Panc1 (cell line): Measurements from ENCODE around the gene FBXO31. TPM values are rescaled to one million over a fixed set of nuclear protein-coding genes. Genes with fewer than 3 reads are reported as not detected.

ENCODE experiments used
- ATAC-seq: fragments of 200-7000 bp; cut with Tn5 transposase; 2 replicates; pipeline ENCODE4 v1.9.1; 2020; ENCODE audit warnings: mild to moderate bottlenecking, moderate library complexity
- BruUV-seq: library from RNA; stranded (reverse); fragments of 400-500 nt; replicated peaks from 2 replicates; lab custom pipeline; 2021; lab: Mats Ljungman, UMichigan
- CTCF ChIA-PET: fragments of 300-600 bp; sonication (Branson Sonifier 250); formaldehyde crosslinking; loops from one replicate; lab custom pipeline; 2022; ENCODE audit warnings: antibody characterized with exemption; lab: Charles Lee
- POLR2A ChIA-PET: fragments of 300-600 bp; sonication (Branson Sonifier 250); formaldehyde crosslinking; loops from one replicate; lab custom pipeline; 2022; ENCODE audit warnings: antibody characterized with exemption; lab: Charles Lee
- DNase-seq: peaks from one replicate; pipeline ENCODE4 v3.0.0-alpha.2; 2010; ENCODE audit warnings: low read depth, low spot score
- H3K27ac ChIP-seq: 2 replicates; pipeline ENCODE4 v1.5.1; 2011; ENCODE audit warnings: mild to moderate bottlenecking, low read length, inconsistent platforms
- H3K27me3 ChIP-seq: fragments of 200-500 bp; sonication (Bioruptor generic); 2 replicates; pipeline ENCODE4 v1.6.0; 2014; ENCODE audit warnings: low read length, inconsistent platforms; ENCODE audit not compliant: control insufficient read depth, insufficient read depth
- H3K36me3 ChIP-seq: fragments of 200-500 bp; sonication (Bioruptor generic); 2 replicates; pipeline ENCODE4 v1.5.1; 2014; ENCODE audit warnings: inconsistent platforms, mild to moderate bottlenecking, low read length, moderate library complexity; ENCODE audit not compliant: control insufficient read depth, insufficient read depth
- H3K4me1 ChIP-seq: 2 replicates; pipeline ENCODE4 v1.5.1; 2011; ENCODE audit warnings: inconsistent platforms, mild to moderate bottlenecking, low read length, moderate library complexity; ENCODE audit not compliant: control insufficient read depth, insufficient read depth
- H3K4me3 ChIP-seq, 2 experiments: 2 replicates each; pipeline ENCODE4 v1.5.1; 2011 to 2012; ENCODE audit warnings: low read depth in 2 of 2, low read length in 2 of 2, mild to moderate bottlenecking in 2 of 2, inconsistent platforms in 1 of 2, moderate library complexity in 1 of 2
- H3K9me3 ChIP-seq: fragments of 200-500 bp; sonication (Bioruptor generic); 2 replicates; pipeline ENCODE4 v1.5.1; 2014; ENCODE audit warnings: low read depth, mild to moderate bottlenecking, inconsistent platforms, low read length, moderate library complexity; ENCODE audit not compliant: control insufficient read depth, insufficient read depth
- POLR2AphosphoS5 ChIP-seq: IDR thresholded peaks from 2 replicates; pipeline ENCODE4 v1.6.1; 2012; ENCODE audit warnings: mild to moderate bottlenecking, low read depth, low read length, moderate library complexity
- SIN3A ChIP-seq: IDR thresholded peaks from 2 replicates; pipeline ENCODE4 v1.6.1; 2012; ENCODE audit warnings: low read depth, mild to moderate bottlenecking, low read length, moderate library complexity, borderline replicate concordance; ENCODE audit not compliant: insufficient read depth
- TCF7L2 ChIP-seq: IDR thresholded peaks from 2 replicates; pipeline ENCODE4 v1.6.1; 2011; ENCODE audit warnings: mild to moderate bottlenecking, low read depth, low read length, inconsistent platforms
- in situ Hi-C: cut with HindIII; loops from 2 replicates; pipeline ENCODE4 v1.10.0; 2016; ENCODE audit warnings: low sequenced_read_pairs, low pct_unique_long_range_greater_than_20kb
- intact Hi-C: fragments of 100-400 bp; cut with micrococcal nuclease; formaldehyde crosslinking; loops from one replicate; pipeline ENCODE4 v1.10.0; 2022; ENCODE audit not compliant: unreplicated experiment
- total RNA-seq: library from RNA; stranded (reverse); gene quantifications from one replicate; pipeline ENCODE4 v1.2.1, GENCODE V29; 2021; ENCODE audit not compliant: unreplicated experiment
- TF ChIP-seq, protein P1 (sequence below): fragments of 450-650 bp; IDR thresholded peaks from 2 replicates; pipeline ENCODE4 v1.5.1; 2017; ENCODE audit warnings: mild to moderate bottlenecking
- TF ChIP-seq, protein P2 (sequence below), 2 experiments: IDR thresholded peaks; 2 replicates each; pipeline ENCODE4 v1.6.1; 2011 to 2012; ENCODE audit warnings: low read depth in 2 of 2, control low read depth in 1 of 2, low read length in 1 of 2, mild to moderate bottlenecking in 1 of 2, moderate library complexity in 1 of 2; ENCODE audit not compliant: insufficient read depth in 1 of 2

FBXO31 gene
- total RNA-seq, 1 experiment from 2014 or later = 22.4 TPM

DNA sequence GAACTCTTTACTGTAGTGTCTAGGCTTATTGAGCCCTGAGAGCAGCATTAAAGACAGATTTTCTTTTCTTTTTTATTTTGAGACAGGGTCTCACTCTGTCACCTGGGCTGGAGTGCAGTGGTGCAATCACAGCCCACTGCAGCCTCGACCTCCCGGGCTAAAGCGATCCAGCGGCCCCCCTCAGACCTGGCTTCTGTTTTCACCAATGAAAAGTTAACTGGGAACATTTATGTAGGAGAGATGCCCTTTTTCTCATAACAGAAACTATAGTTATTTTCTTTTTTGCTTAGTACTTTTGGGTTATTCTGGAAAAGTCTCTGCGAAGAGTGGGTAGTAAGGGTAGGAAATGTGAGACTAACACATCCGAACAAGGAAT is 10.1 kb upstream of the FBXO31 start:
- CTCF ChIA-PET = interaction anchor here (1.2 kb wide), 1 partner anchor 243 kb away, joined by 3 read pairs; no protein-coding TSS in a partner anchor
- in situ Hi-C loops (no loop called here), intact Hi-C loops (no loop called here)
- Histone ChIP-seq H3K4me1 (peaks cover 26% of the 10 kb centered on the region), H3K36me3 (peaks cover 7% of the 10 kb centered on the region), H3K27ac (peak overlapping the region; percentile 81), H3K9me3 (no peaks in the 10 kb centered on the region), H3K27me3 (no peaks in the 10 kb centered on the region), H3K4me3 (peak overlapping the region; percentile 73 to 94)
- DNase-seq = no peak
- no TSS peak for BruUV-seq
- TF ChIP-seq, protein P1, sequence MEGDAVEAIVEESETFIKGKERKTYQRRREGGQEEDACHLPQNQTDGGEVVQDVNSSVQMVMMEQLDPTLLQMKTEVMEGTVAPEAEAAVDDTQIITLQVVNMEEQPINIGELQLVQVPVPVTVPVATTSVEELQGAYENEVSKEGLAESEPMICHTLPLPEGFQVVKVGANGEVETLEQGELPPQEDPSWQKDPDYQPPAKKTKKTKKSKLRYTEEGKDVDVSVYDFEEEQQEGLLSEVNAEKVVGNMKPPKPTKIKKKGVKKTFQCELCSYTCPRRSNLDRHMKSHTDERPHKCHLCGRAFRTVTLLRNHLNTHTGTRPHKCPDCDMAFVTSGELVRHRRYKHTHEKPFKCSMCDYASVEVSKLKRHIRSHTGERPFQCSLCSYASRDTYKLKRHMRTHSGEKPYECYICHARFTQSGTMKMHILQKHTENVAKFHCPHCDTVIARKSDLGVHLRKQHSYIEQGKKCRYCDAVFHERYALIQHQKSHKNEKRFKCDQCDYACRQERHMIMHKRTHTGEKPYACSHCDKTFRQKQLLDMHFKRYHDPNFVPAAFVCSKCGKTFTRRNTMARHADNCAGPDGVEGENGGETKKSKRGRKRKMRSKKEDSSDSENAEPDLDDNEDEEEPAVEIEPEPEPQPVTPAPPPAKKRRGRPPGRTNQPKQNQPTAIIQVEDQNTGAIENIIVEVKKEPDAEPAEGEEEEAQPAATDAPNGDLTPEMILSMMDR = no peak
- TF ChIP-seq SIN3A = no peak
- no peak for TF ChIP-seq POLR2AphosphoS5
- TF ChIP-seq TCF7L2 = no peak
- TF ChIP-seq, protein P2, sequence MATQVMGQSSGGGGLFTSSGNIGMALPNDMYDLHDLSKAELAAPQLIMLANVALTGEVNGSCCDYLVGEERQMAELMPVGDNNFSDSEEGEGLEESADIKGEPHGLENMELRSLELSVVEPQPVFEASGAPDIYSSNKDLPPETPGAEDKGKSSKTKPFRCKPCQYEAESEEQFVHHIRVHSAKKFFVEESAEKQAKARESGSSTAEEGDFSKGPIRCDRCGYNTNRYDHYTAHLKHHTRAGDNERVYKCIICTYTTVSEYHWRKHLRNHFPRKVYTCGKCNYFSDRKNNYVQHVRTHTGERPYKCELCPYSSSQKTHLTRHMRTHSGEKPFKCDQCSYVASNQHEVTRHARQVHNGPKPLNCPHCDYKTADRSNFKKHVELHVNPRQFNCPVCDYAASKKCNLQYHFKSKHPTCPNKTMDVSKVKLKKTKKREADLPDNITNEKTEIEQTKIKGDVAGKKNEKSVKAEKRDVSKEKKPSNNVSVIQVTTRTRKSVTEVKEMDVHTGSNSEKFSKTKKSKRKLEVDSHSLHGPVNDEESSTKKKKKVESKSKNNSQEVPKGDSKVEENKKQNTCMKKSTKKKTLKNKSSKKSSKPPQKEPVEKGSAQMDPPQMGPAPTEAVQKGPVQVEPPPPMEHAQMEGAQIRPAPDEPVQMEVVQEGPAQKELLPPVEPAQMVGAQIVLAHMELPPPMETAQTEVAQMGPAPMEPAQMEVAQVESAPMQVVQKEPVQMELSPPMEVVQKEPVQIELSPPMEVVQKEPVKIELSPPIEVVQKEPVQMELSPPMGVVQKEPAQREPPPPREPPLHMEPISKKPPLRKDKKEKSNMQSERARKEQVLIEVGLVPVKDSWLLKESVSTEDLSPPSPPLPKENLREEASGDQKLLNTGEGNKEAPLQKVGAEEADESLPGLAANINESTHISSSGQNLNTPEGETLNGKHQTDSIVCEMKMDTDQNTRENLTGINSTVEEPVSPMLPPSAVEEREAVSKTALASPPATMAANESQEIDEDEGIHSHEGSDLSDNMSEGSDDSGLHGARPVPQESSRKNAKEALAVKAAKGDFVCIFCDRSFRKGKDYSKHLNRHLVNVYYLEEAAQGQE (IDR thresholded peaks at IDR 0.05; ENCODE audit: insufficient read depth in 1 of 2, low read depth in 2 of 2, low read length in 1 of 2) = no peak
- ATAC-seq = no peak
- POLR2A ChIA-PET = no interaction called here

DNA sequence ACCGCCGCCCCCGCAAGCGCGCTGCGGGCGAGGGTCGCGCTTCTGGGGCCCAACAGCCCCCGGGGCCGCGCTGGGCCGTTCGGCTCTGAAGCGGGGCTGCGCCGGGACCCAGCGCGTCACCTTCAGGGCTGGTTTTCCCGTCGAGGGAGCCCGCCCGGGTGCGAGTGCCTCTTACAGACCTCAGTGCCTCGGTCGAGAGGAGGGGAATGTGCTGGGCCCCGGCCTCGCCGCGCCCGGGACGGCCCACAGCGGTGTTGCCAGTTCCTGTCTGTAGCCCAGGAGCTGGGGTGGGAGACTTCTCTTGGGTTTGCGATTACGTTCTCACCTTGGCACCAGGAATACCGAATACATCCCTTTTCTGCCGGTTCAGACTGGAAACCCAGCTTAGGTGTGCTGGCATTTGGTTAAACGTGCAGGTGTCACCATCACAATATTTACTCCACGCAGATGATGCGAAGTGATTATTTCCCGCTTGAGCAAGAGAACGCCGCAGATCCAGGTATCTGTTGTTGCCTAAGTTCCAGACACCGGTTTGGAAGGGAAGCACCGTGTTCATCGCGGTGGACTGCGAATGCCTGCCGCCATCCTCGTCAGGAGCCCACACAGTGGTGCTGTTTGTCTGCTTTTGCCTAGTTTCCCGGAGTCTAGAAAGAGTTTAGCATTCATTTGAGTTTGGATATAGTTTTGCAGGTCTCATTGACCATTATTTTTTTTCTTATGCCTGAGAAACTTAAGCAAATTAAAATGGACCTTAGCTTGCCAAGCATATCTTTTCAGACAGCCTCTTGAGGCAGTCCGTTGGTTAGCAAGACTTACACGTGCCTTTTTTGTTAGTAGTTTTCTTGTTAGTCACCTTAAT is 9.5 kb upstream of the FBXO31 start:
- H3K9me3 ChIP-seq = no peaks in the 10 kb centered on the region
- TF ChIP-seq SIN3A (no peak; the same call in 1 of the 2 replicates), TCF7L2 (no peak), POLR2AphosphoS5 (no peak)
- TF ChIP-seq, protein P2 (IDR thresholded peaks at IDR 0.05; ENCODE audit: insufficient read depth in 1 of 2, low read depth in 2 of 2, low read length in 1 of 2) = no peak
- TF ChIP-seq, protein P1 = no peak
- H3K4me3 ChIP-seq = peak overlapping the region; percentile 73 to 94
- ChIA-PET POLR2A (interaction anchor here (0.9 kb wide), 1 partner anchor 9 kb away, joined by 4 read pairs; the partner anchor contains the start of gene FBXO31), CTCF (interaction anchor here (1.2 kb wide), 1 partner anchor 243 kb away, joined by 3 read pairs; no protein-coding TSS in a partner anchor)
- H3K27ac ChIP-seq = peak overlapping the region; percentile 81
- TSS peak; percentile 86 for BruUV-seq
- peak; percentile 9 for ATAC-seq
- H3K27me3 ChIP-seq = no peaks in the 10 kb centered on the region
- H3K36me3 ChIP-seq = peaks cover 7% of the 10 kb centered on the region
- DNase-seq = no peak
- in situ Hi-C loops = no loop called here
- H3K4me1 ChIP-seq = peaks cover 29% of the 10 kb centered on the region
- intact Hi-C loops = no loop called here
